Measurements from ENCODE around the gene BLTP3B.

- TF ChIP-seq POLR2A (IDR thresholded peaks at IDR 0.05) (no peak), CTCF (IDR thresholded peaks at IDR 0.05 in 4 of 5, conservative IDR thresholded peaks at IDR 0.05 in 1 of 5) (no peak)
Measured at GRCh38 chr12:100187068-100187467, 44.4 kb upstream of the BLTP3B start.
